Stimulated activated CD8-positive, alpha-beta memory T cell treated with anti-CD3 and anti-CD28 coated beads, Interleukin-15, amount 100 ng/mL, for 4 hours (primary cell): ENCODE results near the gene ALDH3A1.

ENCODE experiments used
- DNase-seq, 2 donors: peaks; one replicate each; pipeline ENCODE4 v3.0.0-alpha.2; 2020; ENCODE audit warnings: low read depth in 2 of 2

The ALDH3A1 gene

DNA sequence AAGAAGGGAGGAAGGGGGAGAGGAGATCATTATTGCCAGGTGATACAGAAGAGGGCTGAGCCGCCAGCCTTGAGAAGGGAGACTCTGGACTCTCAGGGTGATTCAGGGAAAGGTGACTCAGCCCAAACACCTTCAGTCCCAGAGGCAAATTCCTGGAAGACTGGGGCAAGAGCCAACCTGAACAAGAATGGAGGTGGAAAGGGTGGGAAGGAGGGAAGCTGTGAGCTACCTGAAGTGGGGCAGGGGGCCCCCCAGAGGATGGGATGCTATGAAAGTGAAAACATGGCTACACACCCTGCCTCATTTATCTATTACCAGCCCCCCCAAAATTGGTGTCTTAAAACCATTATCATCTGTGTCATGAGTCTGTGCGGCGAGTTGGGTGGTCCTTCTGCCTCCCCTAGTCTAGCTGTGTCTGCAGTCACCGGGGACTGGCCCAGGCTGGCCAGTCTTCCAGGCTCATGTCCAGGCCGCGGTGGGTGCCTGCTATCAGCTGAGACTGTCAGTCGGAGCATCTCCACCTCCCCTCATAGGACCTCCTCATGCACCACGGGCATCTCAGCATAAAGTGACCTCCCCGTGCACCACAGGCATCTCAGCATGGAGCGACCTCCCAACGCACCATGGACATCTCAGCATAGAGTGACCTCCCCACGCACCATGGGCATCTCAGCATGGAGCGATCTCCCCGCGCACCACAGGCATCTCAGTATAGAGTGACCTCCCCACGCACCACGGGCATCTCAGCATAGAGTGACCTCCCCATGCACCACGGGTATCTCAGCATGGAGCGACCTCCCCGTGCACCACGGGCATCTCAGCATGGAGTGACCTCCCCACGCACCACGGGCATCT lies 28.5 kb downstream of the ALDH3A1 start:
- DNase-seq = no peak

DNA sequence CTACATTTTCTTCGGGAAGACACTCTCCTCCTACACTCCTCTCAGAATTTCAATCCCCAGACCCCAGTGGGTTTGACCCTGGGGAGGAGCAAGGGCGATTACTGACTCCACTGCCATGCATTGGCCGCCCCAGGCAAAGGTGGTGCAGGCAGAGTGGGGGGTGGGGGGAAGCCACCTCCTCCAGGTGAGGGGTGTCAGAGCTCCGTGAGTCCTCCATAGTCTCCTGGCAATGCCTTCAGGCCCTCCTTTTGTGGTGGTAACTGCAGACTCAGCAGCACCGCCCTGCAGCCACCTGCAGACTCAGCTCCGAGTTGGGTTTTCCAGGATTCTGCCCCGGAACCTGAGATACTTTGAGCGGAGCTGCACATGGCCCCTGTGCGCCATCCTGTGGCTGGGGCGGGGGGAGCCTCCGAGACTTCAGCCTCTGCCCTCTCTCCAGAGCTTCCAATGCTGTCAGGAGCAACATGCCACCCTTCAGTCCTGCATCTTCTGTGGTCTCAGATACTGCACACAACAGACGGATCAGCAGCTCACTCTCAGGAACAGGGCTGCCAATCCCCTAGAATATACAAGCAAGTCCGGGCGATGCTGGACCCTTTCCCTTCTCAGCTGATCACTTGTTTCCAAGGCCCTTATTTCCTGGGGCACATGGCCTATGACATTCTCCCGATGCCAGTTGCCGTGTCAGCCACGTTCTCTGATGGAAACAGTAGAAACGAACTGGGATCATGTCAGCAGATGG lies 29.3 kb downstream of the ALDH3A1 start:
- no peak for DNase-seq

DNA sequence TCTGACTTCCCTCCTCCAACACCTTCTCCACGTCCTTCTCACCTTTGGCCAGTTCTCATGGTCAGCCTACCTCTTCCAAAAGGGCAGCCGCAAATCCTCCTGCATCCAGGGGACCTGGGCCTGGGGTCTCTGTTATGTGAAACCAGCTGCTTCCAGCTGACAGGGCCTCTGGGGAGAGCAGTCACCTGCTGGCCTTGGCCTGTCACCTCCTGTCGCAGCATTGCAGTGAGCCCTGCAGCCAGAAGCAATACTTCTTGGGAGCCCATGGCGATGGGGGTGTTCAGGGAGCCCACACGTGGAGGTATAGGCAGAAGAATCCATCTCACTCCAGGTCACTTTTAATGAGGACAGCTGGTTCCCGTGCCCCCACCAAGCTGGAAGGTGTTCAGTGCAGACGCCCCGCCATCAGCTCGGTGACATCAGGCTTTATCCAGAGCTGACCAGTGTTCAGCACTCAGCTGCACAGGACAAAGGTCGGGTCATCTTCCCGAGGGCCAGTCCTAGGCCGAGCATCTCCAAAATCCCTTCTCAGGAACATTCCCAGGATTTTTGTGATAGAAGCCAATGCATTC lies 30.0 kb downstream of the ALDH3A1 start:
- DNase-seq = no peak

DNA sequence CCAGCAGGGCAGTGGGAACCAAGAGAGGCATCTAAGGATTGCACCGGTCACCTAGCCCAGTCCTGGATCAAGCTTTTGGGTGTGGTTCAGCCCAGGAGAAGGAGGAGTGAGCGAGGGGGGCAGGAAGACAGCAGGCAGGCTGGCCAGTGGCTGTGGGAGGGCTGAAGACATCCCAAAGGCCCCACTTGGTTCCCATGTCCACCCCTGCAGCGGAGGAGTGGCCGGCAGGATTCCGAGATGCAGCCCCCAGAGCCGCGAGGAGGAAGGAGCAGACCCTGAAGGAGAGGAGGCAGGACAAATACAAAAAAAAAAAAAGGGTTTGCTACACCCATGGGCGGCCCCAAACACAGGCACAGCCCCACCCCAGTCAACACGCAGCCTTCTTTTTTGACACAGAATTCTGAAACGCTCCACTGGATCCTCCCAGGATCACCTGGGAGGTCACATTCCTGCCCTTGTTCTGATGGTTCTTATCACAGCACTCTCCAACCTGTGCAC lies 30.6 kb downstream of the ALDH3A1 start:
- DNase-seq = no peak

DNA sequence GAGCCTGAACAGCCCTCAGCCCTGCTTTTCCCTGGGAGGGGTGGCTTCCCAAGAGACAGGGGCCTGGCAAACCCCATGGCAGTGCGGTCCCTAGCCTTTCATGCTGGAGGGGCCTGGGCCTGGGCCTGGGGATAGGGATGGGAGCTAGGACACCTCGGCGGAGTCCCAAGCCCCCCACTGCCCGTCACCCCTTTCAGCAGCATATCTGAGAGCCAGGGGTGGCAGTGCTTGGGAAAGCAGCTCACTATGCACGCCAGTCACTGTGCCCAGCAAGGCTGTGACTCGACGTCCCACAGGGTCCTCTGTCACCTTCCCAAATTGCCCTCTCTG lies 31.1 kb downstream of the ALDH3A1 start:
- DNase-seq = no peak

DNA sequence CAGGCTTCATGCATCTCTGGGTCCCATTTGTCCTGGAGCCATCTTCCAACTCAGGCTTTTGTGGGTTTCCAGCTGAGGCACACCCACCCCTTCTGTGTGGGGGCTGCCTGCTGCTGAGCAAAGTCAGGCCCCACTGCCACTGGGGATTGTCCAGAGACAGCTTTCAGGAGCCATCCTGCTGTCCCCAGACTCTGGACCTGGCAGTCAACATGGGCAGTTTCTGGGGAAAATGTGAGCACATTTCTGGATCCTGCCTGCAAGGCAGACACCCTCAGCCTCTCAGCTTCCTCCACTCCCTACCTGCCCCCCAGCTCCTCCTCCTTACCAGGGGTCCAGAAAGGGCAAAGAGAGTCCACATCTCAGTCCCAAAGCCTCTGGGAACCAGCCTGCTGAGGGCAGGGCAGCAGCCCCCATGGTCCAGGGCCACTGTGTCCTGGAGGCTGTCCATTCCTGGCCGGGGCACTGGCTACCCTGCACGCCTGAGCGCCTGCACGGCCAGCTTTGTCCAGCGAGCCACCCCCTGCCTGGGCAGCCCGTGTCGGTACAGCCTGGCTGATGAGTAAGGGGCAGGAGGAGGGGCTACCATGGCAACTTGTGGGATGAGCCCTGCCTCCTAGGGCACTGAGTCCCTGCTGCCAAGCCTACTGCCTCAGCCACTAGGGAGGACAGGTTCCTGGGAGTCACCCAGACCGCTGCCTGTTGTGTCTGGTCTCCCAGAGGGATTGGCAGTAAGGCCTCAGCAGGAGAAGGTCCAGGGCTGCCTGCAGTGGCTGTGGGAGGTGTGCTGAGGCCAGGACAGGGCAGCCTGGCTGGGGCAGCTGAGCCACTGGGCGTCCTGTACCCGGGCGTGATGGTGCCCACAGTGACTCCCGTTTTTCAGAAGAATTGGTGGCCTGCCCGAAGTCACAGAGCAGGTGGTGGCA lies 31.7 kb downstream of the ALDH3A1 start, which contains the start of gene SLC47A2:
SLC47A2 (minus strand) TSS at position 477 of the 923 bp plus-strand sequence; CDS start at position 448, 29 bp downstream.
- DNase-seq = no peak

DNA sequence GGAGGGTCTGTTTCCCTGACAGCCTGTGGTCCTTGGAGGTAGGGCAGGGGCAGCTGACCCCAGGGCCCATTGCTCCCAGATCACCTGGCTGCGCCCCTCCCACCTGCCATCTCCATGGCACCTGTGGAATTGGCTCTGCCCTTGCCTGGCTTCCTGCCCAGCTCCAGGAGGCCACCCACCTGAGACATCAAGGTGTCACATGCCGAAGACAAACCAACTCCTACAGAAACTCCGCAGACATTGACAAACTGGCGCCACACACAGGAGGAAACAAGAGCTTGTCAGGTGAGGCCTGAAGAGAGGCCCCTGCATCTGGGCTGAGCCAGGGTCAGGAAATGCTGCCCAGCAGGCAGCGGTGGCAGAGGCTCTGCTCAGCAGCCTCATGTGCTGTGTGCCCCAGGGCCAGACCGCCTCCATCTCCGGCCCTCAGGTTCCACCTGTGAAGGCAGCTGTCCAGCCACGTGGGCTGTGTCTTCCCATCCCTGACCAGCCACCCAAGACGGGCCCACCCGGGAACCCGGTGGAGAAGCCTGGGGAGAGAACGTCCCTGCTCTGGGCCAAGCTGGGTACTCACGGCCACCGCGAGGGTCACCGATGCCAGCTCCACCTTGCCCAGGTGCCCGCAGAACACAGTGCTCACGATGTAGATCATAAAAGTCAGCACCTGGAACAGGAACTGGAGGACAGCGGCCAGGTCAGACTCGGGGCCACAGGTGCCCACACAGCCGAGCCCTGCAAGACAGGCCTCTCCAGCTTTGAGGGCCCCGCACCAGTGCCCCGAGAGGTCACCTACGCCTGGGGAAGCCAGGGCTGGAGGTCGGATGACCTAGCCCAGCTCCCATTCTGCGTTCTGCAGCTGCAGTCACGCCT lies 33.3 kb downstream of the ALDH3A1 start:
- DNase-seq = no peak

DNA sequence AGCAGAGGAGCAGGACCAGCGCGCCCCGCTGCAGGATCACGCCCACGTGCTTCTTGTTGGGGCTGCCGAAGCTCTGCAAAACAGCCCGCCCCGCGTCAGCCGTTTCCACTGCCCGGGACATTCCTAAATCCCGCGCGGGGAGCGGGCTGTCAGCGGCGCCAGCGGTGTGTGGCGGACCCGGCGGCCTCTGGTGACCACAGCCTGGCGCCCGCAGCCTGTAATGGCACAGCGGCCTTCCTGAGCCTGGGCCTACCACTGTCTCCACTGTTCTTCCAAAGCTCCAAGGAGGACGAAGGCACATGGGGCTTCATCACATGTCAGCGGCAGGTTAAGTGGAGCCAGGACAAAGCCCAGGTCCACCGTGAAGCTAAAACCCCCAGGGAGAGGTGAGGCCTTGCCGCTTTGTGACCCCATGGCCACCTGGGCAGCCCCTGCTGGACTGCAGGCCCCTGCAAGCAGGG lies 34.2 kb downstream of the ALDH3A1 start:
- DNase-seq = no peak

DNA sequence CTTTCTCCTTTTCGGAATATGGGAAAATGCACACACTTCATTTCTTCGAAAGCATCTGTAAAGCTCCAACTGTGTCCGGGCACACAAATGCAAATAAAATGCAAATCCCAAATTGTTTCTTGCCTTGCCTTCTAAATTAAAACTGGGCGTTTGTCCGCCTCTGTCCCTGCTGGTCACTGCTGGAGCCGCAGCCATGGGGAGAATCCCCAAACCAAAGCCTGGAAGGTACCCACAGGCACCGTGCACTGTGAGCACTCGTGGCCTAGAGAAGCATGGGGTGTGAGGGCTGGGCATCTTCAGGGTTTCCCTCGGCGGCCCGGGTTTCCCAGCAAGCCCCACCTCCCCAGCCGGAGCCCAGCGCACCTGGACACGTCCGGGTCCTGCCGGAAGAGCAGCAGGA lies 34.6 kb downstream of the ALDH3A1 start:
- DNase-seq = no peak

DNA sequence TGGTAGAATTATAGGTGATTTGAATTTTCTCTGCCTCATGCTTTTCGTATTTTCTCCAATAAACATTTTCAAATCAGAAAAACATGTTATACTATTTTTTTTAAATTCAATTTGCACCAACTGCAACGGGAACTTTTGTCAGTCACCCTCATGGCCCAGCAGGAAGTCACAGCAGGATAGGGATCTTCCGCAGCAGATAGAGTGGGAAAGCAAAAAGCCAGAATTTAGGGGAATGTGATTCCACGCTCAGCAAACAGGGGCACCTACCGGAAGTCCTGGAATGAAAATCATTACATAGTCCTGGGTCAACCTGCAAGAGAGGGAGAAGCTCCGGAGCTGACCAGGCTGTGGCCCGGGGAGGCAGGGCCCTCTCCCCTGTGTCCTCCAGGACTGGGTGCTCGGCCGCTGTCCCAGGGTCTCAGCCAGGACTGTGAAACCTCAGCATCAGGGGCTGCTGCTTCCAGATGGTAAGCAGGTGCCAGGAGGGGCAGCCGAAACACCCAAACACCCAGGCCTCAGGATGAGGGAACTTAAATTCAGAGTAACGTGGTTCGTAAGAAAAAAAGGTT lies 35.6 kb downstream of the ALDH3A1 start:
- DNase-seq = no peak

DNA sequence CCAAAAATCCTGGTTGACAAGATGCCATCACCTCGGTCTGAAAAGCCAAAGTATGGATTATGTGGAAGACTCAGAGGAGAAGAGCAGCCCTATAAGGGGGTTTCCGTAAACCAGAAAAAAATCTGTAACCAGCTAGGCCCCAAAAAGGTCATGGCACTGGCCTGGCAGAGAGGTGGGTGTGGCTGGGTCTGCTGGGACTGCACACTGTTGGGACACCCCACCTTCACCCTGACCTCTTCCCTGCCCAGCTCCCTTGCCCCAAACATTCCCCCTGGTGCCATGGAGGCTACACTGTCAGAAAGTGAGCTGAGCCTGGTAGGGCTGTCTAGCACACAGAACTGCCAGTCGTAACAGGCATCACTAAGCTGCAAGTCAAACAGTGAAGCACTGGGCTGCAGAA lies 38.3 kb downstream of the ALDH3A1 start:
- DNase-seq = no peak

DNA sequence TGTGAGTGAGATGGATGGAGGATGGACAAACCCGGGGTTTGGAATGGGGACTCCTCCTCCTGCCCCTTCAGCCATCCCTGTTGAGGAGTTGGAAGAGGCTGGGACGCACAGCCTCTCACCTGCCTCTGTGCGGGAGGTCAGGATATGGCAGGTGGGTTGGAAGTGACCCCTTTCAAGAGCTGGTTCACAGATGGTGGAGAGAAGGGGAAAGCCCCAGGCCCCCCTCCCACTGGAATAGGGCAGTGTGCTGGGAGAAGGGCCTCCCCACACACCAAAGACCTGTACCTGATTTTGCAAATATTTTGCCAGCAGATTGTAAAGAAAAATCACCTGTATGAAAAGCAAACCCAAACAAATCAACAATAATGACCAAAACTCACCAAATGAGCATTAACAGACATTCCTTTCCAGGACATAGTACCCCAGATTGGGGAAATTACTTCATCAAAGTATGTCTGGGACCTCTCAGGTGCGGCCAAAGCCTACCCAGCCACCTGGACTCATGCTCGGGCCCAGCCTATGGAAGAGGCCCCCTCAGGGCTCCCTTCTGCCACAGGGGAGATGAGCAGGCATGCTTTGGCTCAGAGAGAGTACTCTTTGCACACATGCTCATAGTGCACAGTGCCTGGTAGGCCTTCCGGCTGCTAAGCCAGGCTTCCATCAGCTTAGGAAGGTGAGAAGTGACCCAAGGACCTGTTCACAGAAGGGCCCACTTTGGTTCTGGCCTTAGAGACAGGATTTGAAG lies 39.5 kb downstream of the ALDH3A1 start:
- DNase-seq = no peak

DNA sequence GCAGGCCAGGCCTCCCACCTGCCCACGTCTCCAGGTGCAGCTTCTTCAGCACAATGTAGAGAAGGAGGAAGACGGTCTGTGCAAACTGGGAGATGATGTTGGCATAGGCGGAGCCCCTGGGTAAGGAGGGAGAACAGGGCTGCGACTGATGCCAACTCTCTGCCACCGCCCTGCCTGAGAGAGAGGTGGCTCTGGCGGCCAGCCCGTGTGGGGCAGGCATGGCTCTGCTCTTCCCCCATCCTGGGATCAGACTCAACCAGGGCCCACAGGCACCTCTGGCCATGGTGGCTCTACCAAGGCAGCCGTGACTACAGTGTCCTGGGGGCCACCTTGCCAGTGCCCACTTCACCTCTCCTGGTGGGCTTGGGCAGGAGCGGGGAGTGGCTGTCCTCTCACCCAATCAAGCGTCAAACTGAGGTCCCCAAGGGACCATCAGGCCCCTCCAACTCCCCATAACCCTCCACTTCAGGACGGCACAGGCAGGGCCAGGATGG lies 40.3 kb downstream of the ALDH3A1 start:
- DNase-seq = no peak

DNA sequence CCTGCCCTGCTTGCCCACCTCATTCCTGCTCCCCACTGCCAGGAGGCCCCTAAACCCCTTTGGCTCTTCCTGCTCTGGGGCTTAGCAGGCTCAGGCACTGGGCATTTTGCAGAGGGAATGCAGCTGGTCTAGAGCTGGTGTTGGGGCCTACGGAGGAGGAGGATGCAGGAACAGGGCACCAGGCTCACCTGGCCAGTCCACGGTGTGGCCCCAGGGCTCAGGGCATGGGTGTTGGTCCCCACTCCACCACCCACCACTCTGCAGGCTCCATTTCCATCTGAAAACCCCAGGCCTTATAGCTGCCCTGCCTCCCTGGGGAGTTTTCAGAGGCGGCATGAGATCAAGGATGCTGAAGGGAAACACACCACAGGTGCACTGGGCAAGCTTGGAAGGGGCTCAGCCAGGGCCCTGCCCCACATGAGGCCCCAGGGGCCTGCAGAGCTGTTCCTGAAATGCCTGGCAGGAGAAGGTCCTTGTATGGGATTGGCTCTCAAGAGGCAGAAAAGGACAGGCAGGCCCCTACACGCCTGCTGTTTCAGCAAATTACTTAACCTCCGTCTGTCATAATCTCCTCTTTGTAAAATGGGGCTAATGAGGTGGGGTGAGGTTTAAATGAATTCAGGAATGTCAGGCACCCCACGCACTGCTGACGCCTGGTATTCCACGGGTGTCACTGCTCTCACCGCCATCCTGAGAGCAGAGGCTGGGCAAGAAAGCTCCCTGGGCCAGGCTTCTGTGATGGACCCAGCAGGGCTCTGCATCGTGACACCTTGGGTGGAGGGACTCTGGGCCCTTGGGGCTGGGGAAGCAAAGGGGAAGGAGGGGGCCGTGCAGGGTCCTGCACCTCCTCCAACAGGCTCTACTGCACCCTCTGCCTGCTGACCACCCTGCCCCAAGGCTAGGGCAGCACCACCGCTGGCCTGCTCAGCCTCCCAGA lies 41.0 kb downstream of the ALDH3A1 start:
- DNase-seq = no peak

DNA sequence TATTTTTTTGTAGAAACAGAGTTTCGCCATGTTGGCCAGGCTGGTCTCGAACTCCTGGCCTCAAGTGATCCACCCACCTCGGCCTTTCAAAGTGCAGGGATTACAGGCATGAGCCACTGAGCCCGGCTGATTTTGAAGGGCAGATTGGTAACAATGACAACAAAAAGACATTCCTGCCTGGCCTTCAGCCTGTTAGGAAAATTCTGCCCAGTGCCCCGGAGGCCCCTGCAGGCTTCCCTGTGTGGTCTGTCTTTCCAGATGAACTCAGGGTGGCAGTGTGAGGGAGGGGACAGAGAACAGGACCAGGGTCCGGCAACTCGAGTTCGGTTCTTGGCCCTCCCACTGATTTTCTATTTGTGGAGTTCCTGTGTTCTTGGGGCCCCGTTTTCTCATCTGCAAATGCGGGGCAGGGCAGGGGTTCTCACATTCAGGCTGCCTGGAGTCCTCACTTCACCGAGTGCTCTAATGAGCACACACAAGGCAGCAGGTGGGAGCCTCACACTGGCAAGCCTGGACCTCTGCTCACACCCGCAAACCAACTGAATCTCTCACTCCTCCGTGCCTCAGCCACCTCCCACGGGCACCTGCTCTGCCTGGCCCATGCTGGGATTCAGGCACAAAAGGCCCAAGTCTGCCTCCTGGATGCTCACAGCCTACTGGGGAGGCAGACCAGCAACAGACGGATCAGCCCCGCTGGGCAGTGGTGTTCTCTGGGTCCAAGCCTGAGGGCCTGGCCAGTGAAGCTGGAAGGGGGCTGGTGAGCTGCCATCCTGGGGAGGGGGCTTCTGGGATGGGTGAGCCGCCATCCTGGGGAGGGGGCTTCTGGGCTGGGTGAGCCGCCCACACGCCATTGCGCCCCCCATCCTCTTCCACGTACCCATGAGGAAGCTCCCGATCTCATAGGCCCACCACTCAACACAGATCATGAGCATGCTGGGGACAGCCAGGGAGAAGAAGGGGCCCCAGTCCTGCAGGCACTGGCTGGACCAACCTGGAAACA lies 42.0 kb downstream of the ALDH3A1 start:
- no peak for DNase-seq

DNA sequence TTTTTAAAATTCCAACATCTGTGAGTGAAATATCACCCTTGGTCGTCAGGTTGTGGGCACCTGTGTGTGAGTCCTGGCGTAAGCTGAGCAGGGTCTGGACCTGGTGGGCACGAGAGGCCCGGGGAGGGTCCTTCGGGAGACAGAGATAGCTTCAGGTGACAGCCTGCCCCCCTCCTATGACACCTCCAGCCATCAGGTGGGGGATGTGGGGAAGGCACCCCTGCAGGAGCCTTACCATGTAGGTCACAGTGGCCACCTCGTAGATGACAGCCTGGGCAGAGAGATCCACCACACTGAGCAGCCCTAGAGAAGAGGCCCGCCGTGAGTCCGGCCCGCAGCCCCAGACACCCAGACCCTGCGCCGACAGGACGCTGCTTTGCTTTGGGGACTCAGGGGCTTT lies 42.9 kb downstream of the ALDH3A1 start:
- no peak for DNase-seq
